HTR-8/SVneo (cell line): Measurements from ENCODE around the gene IFT81.
"Not testable (repeated sequence)": the region's sequence is repeated elsewhere in the genome, so short reads cannot be mapped to it uniquely, and the experiment has no call there.

Experiments used
- DNase-seq: peaks from one replicate; pipeline ENCODE4 v3.0.0; 2011; ENCODE audit warnings: low spot score, mixed read lengths; ENCODE audit not compliant: insufficient read length
- FAIRE-seq: peaks from 2 replicates; lab custom pipeline; 2011; peaks lifted over from hg19 to GRCh38; lab: Jason Lieb, UNC

Gene IFT81

GRCh38 chr12:110234755-110235154, 110.6 kb downstream of the IFT81 start:
- DNase-seq, result no peak
- FAIRE-seq, result no peak

- FAIRE-seq, result no peak
- no peak for DNase-seq
These were observed 111.2 kb downstream of the IFT81 start for GRCh38 chr12:110235383-110235782.

GRCh38 chr12:110243227-110243626, 119.1 kb downstream of the IFT81 start:
- DNase-seq (no peak), FAIRE-seq (no peak)

GRCh38 chr12:110244372-110244771, 120.2 kb downstream of the IFT81 start:
- FAIRE-seq, result no peak
- no peak for DNase-seq

GRCh38 chr12:110244829-110245228, 120.7 kb downstream of the IFT81 start:
- DNase-seq (no peak), FAIRE-seq (no peak)

- no peak for FAIRE-seq
These were observed 121.2 kb downstream of the IFT81 start for GRCh38 chr12:110245369-110245772.

GRCh38 chr12:110246636-110247339, 122.6 kb downstream of the IFT81 start:
- no peak for FAIRE-seq
- DNase-seq, result no peak

More at GRCh38 chr12:110245369-110245772, 121.2 kb downstream of the IFT81 start:
- no peak for DNase-seq

GRCh38 chr12:110247340-110248095, 123.4 kb downstream of the IFT81 start:
- no peak for FAIRE-seq
- no peak for DNase-seq

- FAIRE-seq (no peak), DNase-seq (no peak)
These were observed 123.9 kb downstream of the IFT81 start for GRCh38 chr12:110248096-110248447.

- no peak for DNase-seq
- FAIRE-seq, result no peak
These were observed 124.9 kb downstream of the IFT81 start for GRCh38 chr12:110249105-110249504.

GRCh38 chr12:110249716-110250225, 125.6 kb downstream of the IFT81 start:
- DNase-seq (no peak), FAIRE-seq (no peak)

- FAIRE-seq, result no peak
- DNase-seq, result no peak
These were observed 127.2 kb downstream of the IFT81 start for GRCh38 chr12:110251381-110251780.

- no peak for DNase-seq
These were observed 128.6 kb downstream of the IFT81 start for GRCh38 chr12:110252716-110253115.

GRCh38 chr12:110253176-110253575, 129.0 kb downstream of the IFT81 start:
- FAIRE-seq (no peak), DNase-seq (no peak)

More at GRCh38 chr12:110252716-110253115, 128.6 kb downstream of the IFT81 start:
- no peak for FAIRE-seq

GRCh38 chr12:110254971-110255540, 130.9 kb downstream of the IFT81 start:
- FAIRE-seq (no peak), DNase-seq (no peak)

GRCh38 chr12:110255890-110256456, 131.8 kb downstream of the IFT81 start:
- DNase-seq, FAIRE-seq: not testable (repeated sequence)

- no peak for DNase-seq
- FAIRE-seq, result no peak
These were observed 132.7 kb downstream of the IFT81 start for GRCh38 chr12:110256780-110257431.

GRCh38 chr12:110258466-110258865, 134.3 kb downstream of the IFT81 start:
- no peak for FAIRE-seq
- no peak for DNase-seq

- no peak for FAIRE-seq
- no peak for DNase-seq
These were observed 138.6 kb downstream of the IFT81 start for GRCh38 chr12:110262442-110263388.
